ENCODE measurements around the gene ZFHX3.

ZFHX3 gene

DNA sequence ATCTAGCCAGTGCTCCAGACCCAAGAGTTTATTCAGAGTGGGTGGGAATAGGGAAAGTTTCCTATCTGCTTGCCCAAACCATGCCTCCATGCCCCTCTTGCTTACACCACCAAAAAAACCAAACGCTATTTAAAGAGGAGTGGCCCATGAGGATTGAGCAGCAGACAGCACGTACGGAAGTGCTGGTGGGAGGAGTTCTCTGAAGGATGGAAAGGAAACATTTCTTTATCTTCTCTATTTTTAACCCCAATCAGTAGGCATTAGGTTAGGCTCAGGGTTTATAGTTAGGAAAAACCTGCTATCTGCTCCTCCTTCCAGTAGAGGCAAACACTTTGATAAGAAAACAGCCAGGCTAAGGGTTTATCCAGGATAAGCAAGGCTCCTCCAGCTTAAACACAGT is 235.3 kb downstream of the ZFHX3 start:
- POLR2A ChIA-PET = no interaction called here
- DNase-seq (ENCODE audit: extremely low spot score) = no peak
- CTCF ChIA-PET = no interaction called here
- TF ChIP-seq, protein P1, sequence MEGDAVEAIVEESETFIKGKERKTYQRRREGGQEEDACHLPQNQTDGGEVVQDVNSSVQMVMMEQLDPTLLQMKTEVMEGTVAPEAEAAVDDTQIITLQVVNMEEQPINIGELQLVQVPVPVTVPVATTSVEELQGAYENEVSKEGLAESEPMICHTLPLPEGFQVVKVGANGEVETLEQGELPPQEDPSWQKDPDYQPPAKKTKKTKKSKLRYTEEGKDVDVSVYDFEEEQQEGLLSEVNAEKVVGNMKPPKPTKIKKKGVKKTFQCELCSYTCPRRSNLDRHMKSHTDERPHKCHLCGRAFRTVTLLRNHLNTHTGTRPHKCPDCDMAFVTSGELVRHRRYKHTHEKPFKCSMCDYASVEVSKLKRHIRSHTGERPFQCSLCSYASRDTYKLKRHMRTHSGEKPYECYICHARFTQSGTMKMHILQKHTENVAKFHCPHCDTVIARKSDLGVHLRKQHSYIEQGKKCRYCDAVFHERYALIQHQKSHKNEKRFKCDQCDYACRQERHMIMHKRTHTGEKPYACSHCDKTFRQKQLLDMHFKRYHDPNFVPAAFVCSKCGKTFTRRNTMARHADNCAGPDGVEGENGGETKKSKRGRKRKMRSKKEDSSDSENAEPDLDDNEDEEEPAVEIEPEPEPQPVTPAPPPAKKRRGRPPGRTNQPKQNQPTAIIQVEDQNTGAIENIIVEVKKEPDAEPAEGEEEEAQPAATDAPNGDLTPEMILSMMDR (IDR thresholded peaks at IDR 0.05; ENCODE audit: control extremely low read depth, extremely low read depth, low read depth, missing control alignments) = no peak

DNA sequence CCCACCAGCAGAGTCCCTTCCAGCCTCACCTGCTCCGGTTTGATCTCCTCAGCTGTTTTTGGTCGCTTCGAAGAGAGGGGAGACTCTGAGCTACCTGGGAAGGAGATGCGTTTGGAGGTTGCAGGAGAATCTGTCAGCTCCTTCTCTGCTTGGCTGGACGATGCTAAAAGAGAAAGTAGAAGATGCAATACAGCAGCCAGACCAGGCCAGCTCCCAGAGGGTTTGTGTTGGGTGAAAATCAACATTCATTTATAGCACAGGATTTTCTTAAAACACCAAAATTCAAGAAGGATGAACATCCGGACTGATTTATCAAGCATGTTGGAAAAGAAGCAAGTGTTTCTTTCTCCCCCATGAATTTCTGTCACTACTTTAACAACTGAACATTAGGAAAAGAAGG is 236.1 kb downstream of the ZFHX3 start:
- DNase-seq (ENCODE audit: extremely low spot score) = no peak
- TF ChIP-seq, protein P1 (IDR thresholded peaks at IDR 0.05; ENCODE audit: control extremely low read depth, extremely low read depth, low read depth, missing control alignments) = no peak
- ChIA-PET POLR2A (no interaction called here), CTCF (interaction anchor here (1.1 to 3.5 kb wide), 2 partner anchors 20 to 25 kb away, joined by 3 to 13 read pairs; no protein-coding TSS in a partner anchor)

DNA sequence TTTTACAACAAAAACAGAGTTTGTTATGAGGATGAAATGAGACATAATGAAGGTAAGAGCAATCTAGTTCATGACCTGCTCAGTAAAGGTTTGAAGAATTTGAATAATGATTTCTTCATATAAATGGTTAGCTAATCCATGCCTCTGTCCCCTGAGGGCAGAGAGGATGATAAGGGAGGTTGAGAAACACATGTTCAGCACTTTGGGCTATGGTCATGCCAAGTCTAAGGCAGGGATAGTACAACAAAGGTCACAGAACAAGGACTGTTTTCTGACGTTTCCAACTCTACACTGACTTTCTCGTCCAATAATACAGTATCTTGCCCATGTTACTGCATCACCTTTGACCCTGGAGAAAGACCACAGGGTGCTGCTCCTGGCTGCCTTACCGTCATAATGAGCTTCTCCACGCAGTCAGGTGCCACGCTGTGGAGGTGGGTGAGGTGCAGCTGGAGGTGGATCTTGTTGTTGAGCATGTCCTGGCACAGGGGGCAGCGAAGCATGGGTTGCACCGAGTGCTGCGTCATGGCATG is 236.7 kb downstream of the ZFHX3 start:
- ChIA-PET CTCF (interaction anchor here (0.7 to 3.5 kb wide), 3 partner anchors 21 to 26 kb away, joined by 3 to 13 read pairs (median 3); no protein-coding TSS in a partner anchor), POLR2A (no interaction called here)
- TF ChIP-seq, protein P1 (IDR thresholded peaks at IDR 0.05; ENCODE audit: control extremely low read depth, extremely low read depth, low read depth, missing control alignments) = no peak
- no peak for DNase-seq (ENCODE audit: extremely low spot score)

DNA sequence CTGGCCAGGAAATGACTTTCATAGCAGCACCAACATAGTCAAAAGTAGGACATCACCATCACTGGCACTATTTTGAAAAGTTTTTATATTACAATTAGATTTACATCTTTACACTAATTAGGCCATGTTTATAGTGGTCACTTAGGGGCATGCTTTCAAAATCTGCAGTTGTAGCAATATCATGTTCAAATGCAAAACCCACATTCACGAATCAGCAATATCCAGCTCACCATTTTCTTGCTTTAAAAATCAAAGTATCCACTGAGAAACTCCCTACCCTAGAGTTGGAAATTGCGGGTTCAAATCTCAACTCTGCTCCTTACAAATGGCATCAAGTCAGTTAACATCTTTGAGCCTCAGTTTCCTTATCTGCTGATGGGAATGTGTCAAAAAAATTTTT is 237.4 kb downstream of the ZFHX3 start:
- CTCF ChIA-PET = interaction anchor here (3.5 kb wide), 1 partner anchor 22 kb away, joined by 13 read pairs; no protein-coding TSS in a partner anchor
- TF ChIP-seq, protein P1 (IDR thresholded peaks at IDR 0.05; ENCODE audit: control extremely low read depth, extremely low read depth, low read depth, missing control alignments) = no peak
- POLR2A ChIA-PET = no interaction called here
- DNase-seq (ENCODE audit: extremely low spot score) = no peak

DNA sequence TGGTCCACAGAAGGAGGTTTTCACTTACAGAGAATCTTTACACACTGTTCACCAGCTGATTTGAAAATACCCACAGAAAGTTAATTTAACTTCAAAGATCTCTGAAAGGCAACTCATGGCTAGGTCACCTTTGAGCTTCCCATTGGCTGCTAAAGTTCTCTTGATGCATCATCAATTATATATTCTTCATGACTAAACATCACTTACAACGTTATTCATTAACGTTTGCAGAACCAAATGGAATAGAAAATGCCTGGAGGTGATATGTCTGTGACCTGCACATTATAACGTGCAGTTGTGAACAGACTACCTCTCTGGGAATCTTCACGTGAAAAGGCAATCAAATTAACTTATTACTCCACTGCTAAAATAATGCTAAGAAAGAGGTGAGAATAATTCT is 238.5 kb downstream of the ZFHX3 start:
- POLR2A ChIA-PET = no interaction called here
- no peak for DNase-seq (ENCODE audit: extremely low spot score)
- TF ChIP-seq, protein P1 (IDR thresholded peaks at IDR 0.05; ENCODE audit: control extremely low read depth, extremely low read depth, low read depth, missing control alignments) = no peak
- CTCF ChIA-PET = interaction anchor here (3.5 kb wide), 1 partner anchor 23 kb away, joined by 13 read pairs; no protein-coding TSS in a partner anchor

DNA sequence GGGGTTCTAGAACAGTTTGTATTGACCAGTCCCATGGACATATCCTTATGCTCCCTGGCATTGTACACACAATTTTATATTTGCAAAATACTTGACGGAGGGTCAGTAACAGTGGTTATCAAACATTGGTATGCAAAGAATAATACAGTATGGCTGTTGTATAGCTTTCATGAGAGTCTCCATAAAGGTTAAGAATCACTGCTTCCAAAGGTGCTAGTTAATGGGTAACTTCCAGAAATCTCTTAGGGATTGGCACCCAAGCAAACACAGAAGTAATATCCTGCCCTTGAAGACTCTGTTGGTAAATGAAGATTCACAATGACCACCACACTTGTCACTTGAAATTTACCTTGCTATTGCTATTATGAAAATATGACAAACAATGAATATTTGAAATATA is 239.2 kb downstream of the ZFHX3 start:
- ChIA-PET CTCF (interaction anchor here (3.5 kb wide), 1 partner anchor 23 kb away, joined by 13 read pairs; no protein-coding TSS in a partner anchor), POLR2A (no interaction called here)
- DNase-seq (ENCODE audit: extremely low spot score) = no peak
- TF ChIP-seq, protein P1 (IDR thresholded peaks at IDR 0.05; ENCODE audit: control extremely low read depth, extremely low read depth, low read depth, missing control alignments) = no peak

Data from GM10248 (cell line).